ENCODE results near the gene GFER.

The GFER gene

GRCh38 chr16:1990351-1991134 is 6.5 kb downstream of the GFER start:
- no peak for DNase-seq (ENCODE audit: low read depth)

- DNase-seq (ENCODE audit: low read depth): peak; percentile 29
Observed at GRCh38 chr16:1991135-1991551, 7.2 kb downstream of the GFER start.

- no peak for DNase-seq (ENCODE audit: low read depth)
Observed at GRCh38 chr16:1991588-1991947, 7.6 kb downstream of the GFER start.

- peak; percentile 99 for DNase-seq (ENCODE audit: low read depth)
Observed at GRCh38 chr16:1991948-1992703, 8.1 kb downstream of the GFER start.

GRCh38 chr16:1992704-1993317 is 8.8 kb downstream of the GFER start:
- DNase-seq (ENCODE audit: low read depth): no peak

- DNase-seq (ENCODE audit: low read depth): no peak
Observed at GRCh38 chr16:1993731-1994131, 9.7 kb downstream of the GFER start.

GRCh38 chr16:1997494-1998359 is 13.7 kb downstream of the GFER start:
- DNase-seq (ENCODE audit: low read depth): no peak

GRCh38 chr16:1998360-1998835 is 14.4 kb downstream of the GFER start:
- no peak for DNase-seq (ENCODE audit: low read depth)

- DNase-seq (ENCODE audit: low read depth): no peak
Observed at GRCh38 chr16:1998852-1999801, 15.1 kb downstream of the GFER start.

- DNase-seq (ENCODE audit: low read depth): no peak
Observed at GRCh38 chr16:1999866-2000514, 16.0 kb downstream of the GFER start.

- no peak for DNase-seq (ENCODE audit: low read depth)
Observed at GRCh38 chr16:2001035-2001434, 17.0 kb downstream of the GFER start.

GRCh38 chr16:2001456-2002355 is 17.7 kb downstream of the GFER start:
- DNase-seq (ENCODE audit: low read depth): no peak

- no peak for DNase-seq (ENCODE audit: low read depth)
Observed at GRCh38 chr16:2002406-2003230, 18.6 kb downstream of the GFER start.

- DNase-seq (ENCODE audit: low read depth): no peak
Observed at GRCh38 chr16:2003231-2003826, 19.3 kb downstream of the GFER start.

- DNase-seq (ENCODE audit: low read depth): peak; percentile 82
Observed at GRCh38 chr16:2003827-2004641, 20.0 kb downstream of the GFER start.

- no peak for DNase-seq (ENCODE audit: low read depth)
Observed at GRCh38 chr16:2004795-2005517, 21.0 kb downstream of the GFER start.

All from T follicular helper cell (primary cell).